HG03575 (cell line): ENCODE results near the gene RSRC2.
"Not testable (repeated sequence)": the region's sequence is repeated elsewhere in the genome, so short reads cannot be mapped to it uniquely, and the experiment has no call there.

Source experiments
- ATAC-seq: cut with Tn5 transposase; IDR thresholded peaks from one replicate; pipeline ENCODE4 v1.9.1; 2021; ENCODE audit not compliant: unreplicated experiment, insufficient number of reproducible peaks, low FRiP score; ENCODE audit errors: extremely low read depth

The RSRC2 gene

DNA sequence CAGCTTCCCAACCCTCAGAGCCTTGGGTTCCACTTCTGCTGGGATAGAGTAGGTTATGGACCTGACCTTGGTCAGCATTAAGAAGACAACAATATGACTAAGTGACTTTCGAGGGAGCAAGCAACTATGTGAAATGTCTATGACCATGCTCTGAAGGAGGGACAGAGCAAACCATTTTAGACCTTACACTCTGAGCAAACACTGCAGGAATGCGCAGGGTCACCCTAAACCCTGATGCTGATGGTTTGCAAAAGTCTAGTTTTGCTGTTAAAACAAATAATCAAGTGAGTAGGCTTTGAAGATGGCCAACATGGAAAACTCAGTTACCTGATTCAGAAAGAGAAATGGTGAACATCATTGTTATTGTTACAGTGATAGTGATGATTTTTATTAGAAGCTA, 34.7 kb downstream of the RSRC2 start:
- no peak for ATAC-seq

DNA sequence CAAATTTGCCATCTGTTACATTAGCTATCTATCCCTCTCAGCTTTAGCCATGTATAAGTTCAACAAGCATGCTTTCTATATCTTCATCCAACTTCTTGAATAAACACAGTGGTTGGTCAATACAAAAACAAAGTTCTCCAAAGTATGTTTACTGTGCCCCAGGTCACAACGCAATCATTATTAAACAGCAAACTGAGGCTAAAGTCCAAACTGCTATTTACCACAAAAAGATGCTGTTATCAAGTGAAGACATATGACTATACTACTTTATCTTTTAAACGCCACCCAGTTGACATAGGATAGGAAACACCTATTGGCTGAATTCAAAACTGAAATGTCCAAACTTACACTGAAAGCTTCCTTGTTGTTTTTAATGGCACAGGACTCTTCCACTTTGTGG, 37.7 kb downstream of the RSRC2 start:
- ATAC-seq = no peak

DNA sequence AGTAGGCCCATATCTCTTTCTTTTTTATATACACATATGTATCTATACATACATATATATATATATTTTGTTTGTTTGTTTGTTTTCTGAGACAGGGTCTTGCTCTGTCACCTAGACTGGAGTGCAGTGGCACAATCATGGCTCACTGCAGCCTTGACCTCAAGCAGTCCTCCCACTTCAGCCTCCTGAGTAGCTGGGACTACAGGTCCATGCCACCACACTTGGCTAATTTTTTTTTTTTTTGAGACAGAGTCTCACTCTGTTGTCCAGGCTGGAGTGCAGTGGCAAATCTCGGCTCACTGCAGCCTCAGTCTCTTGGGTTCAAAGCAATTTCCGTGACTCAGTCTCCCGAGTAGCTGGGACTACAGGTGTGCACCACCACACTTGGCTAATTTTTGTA, 38.9 kb downstream of the RSRC2 start:
- ATAC-seq = not testable (repeated sequence)

DNA sequence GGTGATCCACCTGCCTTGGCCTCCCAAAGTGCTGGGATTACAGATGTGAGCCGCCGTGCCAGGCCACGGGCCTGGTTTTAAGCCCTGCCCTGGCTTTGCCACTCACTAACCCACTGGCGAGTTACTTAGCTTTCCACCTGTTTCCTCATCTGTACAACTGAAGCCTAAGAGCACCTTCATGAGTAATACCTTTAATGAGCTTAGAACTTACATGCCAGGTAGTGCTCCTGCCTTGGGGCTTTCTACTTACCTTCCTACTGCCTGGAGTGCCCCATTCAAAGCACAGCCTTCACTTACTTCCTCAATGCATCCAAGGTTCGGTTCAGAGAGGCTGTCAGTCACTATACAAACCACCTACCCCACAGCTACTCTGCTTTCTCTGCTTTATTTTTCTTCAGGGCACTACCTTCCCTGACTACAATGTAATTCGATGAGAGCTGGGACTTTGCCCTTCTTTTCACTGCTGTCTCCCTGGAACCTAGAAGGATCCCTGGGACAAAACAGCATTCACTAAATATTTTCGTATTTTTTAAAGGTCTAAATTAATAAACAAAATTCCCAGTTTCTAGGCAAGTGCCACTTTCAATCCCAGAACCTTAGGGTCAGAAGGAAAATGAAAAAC, 39.8 kb downstream of the RSRC2 start:
- no peak for ATAC-seq

DNA sequence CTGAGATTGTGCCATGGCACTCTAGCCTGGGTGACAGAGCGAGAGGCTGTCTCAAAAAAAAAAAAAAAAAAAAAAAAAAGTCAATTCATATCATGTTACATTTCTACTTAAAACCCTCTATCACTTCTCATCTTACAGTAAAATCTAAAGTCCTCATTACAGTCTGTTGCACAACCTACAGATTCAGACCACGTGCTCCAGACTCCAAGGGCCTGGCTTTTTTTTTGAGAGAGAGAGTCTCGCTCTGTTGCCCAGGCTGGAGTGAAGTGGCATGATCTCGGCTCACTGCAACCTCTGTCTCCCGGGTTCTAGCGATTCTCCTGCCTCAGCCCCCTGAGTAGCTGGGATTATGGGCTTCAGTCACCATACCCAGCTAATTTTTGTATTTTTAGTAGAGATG, 40.4 kb downstream of the RSRC2 start:
- not testable (repeated sequence) for ATAC-seq

DNA sequence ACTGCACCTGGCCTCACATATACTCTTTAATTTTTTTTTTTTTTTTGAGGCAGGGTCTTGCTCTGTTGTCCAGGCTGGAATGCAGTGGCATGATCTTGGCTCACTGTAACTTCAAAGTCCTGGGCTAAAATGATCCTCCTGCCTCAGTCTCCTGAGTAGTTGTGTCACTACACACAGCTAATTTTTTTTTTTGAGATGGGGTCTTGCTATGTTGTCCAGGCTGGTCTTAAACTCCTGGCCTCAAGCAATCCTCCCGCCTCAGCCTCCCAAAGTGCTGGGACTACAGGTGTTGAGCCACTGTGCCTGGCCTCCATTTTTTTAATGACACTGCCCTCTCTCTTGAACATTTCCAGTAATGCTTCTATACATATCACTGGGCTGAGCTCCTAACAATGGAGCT, 42.4 kb downstream of the RSRC2 start:
- not testable (repeated sequence) for ATAC-seq

DNA sequence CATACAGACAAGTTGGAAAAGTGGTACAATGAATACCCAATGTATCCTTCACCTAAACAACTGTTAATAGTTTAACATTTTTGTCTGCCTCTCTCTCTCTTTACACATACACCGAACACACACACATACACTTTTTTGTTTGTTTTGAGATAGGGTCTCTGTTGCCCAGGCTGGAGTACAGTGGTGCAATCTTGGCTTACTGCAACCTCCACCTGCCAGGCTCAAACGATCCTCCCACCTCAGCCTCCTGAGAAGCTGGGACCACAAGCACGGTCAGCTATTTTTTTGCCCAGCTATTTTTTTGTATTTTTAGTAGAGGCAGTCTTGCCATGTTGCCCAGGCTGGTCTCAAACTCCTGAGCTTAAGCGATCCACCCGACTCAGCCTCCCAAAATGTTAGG, 42.8 kb downstream of the RSRC2 start:
- no peak for ATAC-seq

DNA sequence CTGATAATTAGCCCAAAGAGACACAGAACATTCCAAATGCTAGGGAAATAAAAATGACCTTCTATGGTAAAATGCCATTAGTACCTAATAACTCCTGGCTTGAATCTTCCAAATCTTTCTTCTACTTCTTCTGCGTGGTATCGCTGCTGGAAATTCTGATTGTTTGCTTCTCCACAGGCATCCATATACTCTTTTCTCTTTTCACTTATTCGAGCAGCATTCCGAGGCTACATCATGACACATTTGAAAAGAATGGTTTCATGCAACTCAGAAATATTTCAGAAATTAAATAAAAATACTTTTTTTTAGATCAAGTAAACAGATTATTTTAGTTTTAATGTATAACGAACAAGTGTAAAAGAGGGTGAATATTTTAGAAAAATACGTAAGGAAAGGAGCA, 44.9 kb downstream of the RSRC2 start:
- no peak for ATAC-seq

DNA sequence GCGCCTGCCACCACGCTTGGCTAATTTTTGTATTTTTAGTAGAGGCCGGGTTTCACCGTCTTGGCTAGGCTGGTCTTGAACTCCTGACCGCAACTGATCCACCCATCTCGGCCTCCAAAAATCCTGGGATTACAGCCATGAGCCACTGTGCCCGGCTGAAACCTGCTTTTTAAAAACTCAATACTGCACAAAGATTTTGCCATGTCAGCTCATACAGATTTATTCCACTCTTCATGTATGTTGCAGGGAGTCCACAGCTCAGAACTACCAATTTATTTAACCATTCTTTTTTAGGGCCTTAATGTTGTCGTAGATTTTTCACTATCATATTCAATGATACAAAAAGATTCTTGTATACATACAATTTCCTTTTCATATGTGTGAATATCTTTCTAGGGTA, 46.0 kb downstream of the RSRC2 start:
- no peak for ATAC-seq

DNA sequence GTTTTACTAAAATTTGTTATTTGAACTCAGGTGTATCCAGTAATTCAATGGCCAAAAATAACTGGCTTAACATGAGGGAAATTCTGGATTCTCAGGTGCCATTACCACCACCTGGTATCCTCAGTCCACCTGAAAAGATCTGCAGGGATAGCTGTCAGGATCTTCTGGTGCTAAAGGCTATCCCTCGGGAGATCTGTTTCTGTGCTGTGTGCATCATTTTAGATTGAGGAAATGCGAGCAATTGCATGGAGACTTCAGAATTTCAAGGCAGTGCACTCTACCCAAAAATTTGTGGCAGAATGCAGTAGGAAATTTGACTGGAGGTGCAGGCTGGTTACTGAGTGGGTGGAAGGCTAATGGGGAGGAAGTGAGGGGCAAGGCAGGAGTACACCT, 52.4 kb downstream of the RSRC2 start:
- ATAC-seq = no peak

DNA sequence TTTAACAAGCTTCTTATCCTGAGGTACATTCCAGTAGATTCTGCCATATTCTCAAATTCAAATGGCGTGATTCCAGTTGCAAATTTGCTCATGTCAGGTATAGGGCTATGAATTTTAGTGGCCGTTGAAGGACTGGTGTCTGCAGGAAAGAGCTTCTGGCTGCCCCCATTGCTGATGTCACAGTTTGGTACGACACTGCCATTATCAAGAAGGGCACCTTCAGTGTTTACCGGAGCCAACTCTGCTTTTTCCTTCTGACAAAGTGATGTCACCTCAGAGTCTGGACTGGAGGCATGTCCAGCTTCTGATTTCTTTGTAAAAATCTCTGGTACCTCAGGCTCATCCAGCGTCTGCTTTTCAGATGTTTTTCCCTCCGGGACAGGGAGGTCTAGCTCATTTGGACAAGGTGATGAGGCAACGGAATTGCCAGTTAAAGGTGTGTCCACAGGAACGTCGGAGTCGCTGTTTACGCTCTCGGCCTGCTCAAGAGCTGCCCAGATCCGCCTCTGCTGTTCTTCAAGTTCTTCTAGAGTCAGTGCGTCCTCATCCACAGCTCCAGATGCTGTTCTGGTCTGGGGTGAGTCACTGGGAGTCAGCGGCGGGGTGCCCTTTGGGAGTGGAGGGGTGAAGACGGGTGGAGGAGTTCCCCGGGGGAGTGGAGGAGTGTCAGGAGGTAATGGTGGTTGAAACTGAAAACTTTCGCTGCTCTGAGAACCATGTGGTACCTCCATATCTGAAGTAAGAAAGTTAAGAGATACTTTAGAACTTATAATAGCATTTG, 53.0 kb downstream of the RSRC2 start:
- no peak for ATAC-seq

DNA sequence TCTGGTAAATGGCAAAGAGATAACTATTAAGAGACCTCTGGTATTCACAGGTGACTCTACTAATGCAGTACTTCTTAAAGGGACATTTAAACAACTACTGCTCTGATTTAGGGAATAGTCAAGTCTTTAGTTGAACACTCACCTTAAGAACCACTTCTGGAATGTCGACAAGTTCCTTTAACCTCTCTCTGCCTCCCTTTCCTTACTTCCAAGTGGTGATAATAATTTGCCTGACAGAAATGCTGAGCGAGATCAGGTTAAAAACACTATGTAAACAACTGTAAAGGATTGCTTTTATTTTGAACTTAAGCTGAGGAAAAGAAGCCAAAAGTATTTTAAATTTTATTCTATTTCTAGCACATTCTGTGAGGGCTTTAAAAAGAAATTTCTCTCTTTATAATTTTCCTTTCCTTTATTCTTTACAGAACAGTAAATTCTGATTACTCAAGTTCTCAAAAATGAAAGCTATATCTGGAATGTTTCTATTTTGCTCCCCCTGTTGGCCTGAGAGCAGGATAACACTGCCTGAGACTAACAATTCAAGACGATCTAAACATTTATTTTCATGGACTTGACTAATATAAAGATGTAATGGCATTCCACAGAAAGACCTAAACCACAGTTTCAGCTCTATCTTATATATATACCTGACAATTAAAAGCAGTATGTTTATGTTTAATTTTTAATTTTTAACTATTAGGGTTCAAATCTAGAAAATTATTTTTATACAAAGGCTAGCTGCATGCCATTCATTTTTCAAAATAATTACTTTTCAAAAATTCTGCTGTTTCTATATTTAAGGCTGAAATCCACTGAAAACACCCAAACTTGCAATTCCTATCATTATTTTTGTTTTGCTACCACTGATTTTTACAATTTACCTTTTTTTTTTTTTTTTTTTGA, 55.2 kb downstream of the RSRC2 start:
- no peak for ATAC-seq

DNA sequence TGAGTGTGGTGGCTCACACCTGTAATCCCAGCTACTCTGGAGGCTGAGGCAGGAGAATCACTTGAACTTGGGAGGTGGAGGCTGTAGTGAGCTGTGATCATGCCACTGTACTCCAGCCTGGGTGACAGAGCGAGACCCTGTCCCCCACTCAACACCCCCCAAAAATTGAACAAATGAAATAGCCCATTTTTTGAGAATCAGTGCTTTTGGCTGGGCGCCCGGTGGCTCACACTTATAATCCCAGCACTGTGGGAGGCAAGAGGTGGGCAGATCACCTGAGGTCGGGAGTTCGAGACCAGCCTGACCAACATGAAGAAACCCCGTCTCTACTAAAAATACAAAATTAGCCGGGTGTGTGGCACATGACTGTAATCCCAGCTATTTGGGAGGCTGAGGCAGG, 56.2 kb downstream of the RSRC2 start:
- ATAC-seq = not testable (repeated sequence)

DNA sequence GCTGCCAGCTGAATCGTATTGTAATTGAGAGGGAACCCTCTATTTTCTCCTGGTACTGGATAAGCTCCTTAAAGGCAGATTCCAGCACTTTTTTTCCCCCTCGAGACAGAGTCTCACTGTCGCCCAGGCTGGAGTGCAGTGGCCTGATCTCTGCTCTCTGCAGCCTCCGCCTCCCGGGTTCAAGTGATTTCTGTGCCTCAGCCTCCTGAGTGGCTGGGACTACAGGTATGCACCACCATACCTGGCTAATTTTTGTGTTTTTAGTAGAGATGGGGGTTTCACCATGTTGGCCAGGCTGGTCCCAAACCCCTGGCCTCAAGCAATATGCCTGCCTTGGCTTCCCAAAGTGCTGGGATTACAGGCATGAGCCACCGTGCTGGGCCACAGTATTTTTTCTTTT, 56.9 kb downstream of the RSRC2 start:
- ATAC-seq = not testable (repeated sequence)

DNA sequence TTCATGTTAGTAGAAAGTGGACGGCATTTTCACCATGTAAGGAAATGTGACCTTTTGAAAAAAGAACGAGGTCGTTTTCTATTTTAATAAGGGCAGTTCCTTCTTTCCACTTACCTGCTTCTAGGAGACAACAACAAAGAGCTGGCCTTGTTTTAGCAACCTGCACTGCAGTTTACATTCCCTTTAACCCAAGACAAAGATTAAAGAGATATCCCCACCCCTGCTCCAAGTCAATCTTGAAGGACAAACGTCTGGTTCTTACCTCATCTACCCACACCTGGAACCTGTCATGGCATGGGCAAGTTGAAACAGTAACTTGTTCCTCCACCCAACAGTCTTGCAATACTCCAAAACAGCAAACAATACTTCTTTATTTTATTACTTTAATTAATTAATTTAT, 58.8 kb downstream of the RSRC2 start:
- ATAC-seq = no peak

DNA sequence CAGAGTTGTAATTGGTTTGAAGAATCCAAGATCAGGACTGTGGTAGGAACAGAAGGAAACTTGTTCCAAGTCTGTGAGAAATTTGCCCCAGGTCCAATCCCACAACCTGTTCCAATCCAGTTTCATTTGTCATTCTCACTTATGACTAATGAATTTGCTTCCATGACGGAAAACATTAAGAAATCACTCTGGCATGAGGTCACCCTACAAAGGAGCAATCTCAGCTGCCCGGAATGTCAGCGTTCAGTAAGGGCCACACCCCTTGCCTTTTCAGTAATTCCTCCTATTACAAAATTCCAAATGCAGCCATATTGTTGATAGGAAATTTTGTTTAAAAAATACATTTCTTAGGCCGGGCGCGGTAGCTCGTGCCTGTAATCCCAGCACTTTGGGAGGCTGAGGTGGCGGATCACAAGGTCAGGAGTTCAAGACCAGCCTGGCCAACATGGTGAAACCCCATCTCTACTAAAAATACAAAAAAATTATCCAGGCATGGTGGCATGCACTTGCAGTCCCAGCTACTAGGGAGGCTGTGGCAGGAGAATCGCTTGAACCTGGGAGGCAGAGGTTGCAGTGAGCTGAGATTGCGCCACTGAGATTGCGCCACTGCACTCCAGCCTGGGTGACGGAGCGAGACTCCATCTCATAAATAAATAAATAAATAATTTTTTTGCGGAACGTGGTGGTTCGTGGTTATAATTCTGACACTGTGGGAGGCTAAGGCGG, 62.3 kb downstream of the RSRC2 start:
- ATAC-seq = not testable (repeated sequence)

DNA sequence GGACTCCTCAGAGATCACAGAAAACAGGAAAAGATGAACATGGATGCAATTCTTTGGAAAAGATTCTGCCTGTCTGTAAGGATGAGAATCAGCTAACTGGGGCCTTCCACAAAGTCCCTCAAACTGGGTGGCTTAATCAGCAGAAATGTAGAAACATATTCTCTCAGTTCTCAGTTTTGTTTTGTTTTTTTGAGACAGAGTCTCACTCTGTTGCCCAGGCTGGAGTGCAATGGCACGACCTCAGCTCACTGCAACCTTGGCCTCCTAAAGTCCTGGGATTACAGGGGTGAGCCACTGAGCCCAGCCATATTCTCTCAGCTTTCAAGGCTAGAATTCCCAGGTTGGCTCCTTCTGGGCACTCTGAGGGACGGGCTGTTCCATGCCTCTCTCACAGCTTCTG, 66.1 kb downstream of the RSRC2 start:
- ATAC-seq = no peak

DNA sequence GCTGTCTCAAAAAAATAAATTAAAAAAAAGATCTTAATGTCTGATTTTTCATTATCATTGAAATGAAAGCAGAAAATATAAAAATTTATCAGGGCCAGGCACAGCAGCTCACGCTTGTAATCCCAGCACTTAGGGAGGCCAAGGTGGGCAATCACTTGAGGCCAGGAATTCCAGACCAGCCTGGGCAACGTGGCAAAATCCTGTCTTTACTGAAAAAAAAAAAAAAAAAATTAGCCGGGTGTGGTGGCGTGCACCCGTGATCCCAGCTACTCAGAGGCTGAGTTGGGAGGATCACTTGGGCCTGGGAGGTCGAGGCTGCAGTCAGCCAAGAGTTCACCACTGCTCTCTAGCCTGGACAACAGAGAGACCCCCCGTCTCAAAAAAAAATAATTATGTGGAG, 66.7 kb downstream of the RSRC2 start:
- ATAC-seq = no peak

DNA sequence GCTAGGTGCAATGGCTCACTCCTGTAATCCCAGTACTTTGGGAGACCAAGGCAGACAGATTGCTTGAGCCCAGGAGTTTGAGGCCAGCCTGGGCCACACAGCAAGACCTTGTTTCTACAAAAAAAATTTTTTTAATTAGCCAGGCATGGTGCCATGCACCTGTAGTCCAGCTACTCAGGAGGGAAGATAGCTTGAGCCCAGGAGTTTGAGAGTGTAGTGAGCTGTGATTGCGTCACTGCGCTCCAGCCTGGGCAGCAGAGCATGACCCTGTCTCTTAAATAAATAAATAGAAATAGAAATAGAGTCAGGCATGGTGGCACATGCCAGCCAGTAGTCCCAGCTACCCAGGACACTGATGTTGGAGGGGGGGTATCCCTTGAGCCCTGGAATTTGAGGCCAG, 67.5 kb downstream of the RSRC2 start:
- ATAC-seq = no peak
